PC-9 (cell line): ENCODE results near the gene ARHGAP10. TPM values are rescaled to one million over a fixed set of nuclear protein-coding genes. Genes with fewer than 3 reads are reported as not detected.

Experiments
- BruUV-seq: library from RNA; stranded (reverse); fragments of 400-500 nt; replicated peaks from 2 replicates; lab custom pipeline; 2021; lab: Mats Ljungman, UMichigan
- CTCF ChIA-PET: fragments of 300-600 bp; sonication (Branson Sonifier 250); formaldehyde crosslinking; loops from one replicate; lab custom pipeline; 2022; ENCODE audit warnings: antibody characterized with exemption; lab: Charles Lee
- POLR2A ChIA-PET: fragments of 300-600 bp; sonication (Branson Sonifier 250); formaldehyde crosslinking; loops from one replicate; lab custom pipeline; 2022; ENCODE audit warnings: antibody characterized with exemption; ENCODE audit not compliant: unreplicated experiment; lab: Charles Lee
- DNase-seq, 2 experiments: peaks; one replicate each; pipeline versions ENCODE4 v3.0.0 to v3.0.0-alpha.2; 2015 to 2022; ENCODE audit warnings: mixed read lengths in 1 of 2
- H2AFZ ChIP-seq: fragments of 200-600 bp; sonication (generic); 2 replicates; pipeline ENCODE4 v1.8.1; 2017; ENCODE audit warnings: antibody characterized with exemption
- H3F3A ChIP-seq: fragments of 200-600 bp; sonication (generic); 2 replicates; pipeline ENCODE4 v1.8.1; 2017; ENCODE audit warnings: antibody characterized with exemption, mild to moderate bottlenecking, low read depth; ENCODE audit not compliant: insufficient read depth
- H3K27ac ChIP-seq: fragments of 200-600 bp; sonication (generic); 2 replicates; pipeline ENCODE4 v1.6.1; 2016; ENCODE audit warnings: mixed run types
- H3K27me3 ChIP-seq: fragments of 200-600 bp; sonication (generic); 2 replicates; pipeline ENCODE4 v1.6.1; 2016; ENCODE audit warnings: low read depth, mixed run types; ENCODE audit not compliant: insufficient read depth
- H3K36me3 ChIP-seq: fragments of 200-600 bp; sonication (generic); 2 replicates; pipeline ENCODE4 v1.6.1; 2016; ENCODE audit warnings: low read depth, mixed run types
- H3K4me1 ChIP-seq: fragments of 200-600 bp; sonication (generic); replicated peaks from 2 replicates; pipeline ENCODE4 v1.6.1; 2016; ENCODE audit warnings: mixed run types; ENCODE audit not compliant: insufficient read depth
- H3K4me2 ChIP-seq: fragments of 200-600 bp; sonication (generic); 2 replicates; pipeline ENCODE4 v1.6.1; 2017; ENCODE audit warnings: mixed run types
- H3K4me3 ChIP-seq: fragments of 200-600 bp; sonication (generic); 2 replicates; pipeline ENCODE4 v1.6.1; 2016; ENCODE audit warnings: mixed run types
- H3K79me2 ChIP-seq: fragments of 200-600 bp; sonication (generic); 2 replicates; pipeline ENCODE4 v1.6.1; 2017; ENCODE audit warnings: low read depth, mixed run types
- H3K9me2 ChIP-seq: fragments of 200-600 bp; sonication (generic); 2 replicates; pipeline ENCODE4 v1.8.1; 2017; ENCODE audit warnings: mild to moderate bottlenecking; ENCODE audit not compliant: insufficient read depth
- H3K9me3 ChIP-seq: fragments of 200-600 bp; sonication (generic); 2 replicates; pipeline ENCODE4 v1.8.1; 2016; ENCODE audit warnings: low read depth; ENCODE audit not compliant: insufficient read depth
- H4K20me1 ChIP-seq: fragments of 200-600 bp; sonication (generic); 2 replicates; pipeline ENCODE4 v1.8.1; 2017; ENCODE audit not compliant: insufficient read depth
- CTCF ChIP-seq: fragments of 200-600 bp; sonication (generic); conservative IDR thresholded peaks from 2 replicates; pipeline ENCODE4 v1.6.1; 2017; ENCODE audit warnings: mixed run types, antibody characterized with exemption, mild to moderate bottlenecking, moderate library complexity
- EZH2 ChIP-seq: fragments of 200-600 bp; sonication (generic); IDR thresholded peaks from 2 replicates; pipeline ENCODE4 v1.8.0; 2017; ENCODE audit warnings: antibody characterized with exemption, low read depth
- intact Hi-C: fragments of 100-400 bp; cut with micrococcal nuclease; formaldehyde crosslinking; loops from one replicate; pipeline ENCODE4 v1.10.0; 2022; ENCODE audit not compliant: unreplicated experiment
- total RNA-seq: library from RNA; stranded (reverse); gene quantifications from 2 replicates; pipeline ENCODE4 v1.2.3, GENCODE V29; 2021

ARHGAP10 gene
- total RNA-seq, 1 experiment from 2014 or later = 27.5 TPM

- intact Hi-C loops = no loop called here
- no peak for DNase-seq
- Histone ChIP-seq H3K9me3 (no peaks in the 10 kb centered on the region), H3K79me2 (no peaks in the 10 kb centered on the region), H3K4me3 (no peak overlapping the region), H3K36me3 (no peaks in the 10 kb centered on the region), H4K20me1 (no peaks in the 10 kb centered on the region), H3K9me2 (no peaks in the 10 kb centered on the region), H2AFZ (no peak overlapping the region), H3K4me2 (no peak overlapping the region), H3K27ac (no peak overlapping the region), H3F3A (no peaks in the 10 kb centered on the region), H3K4me1 (no peaks in the 10 kb centered on the region), H3K27me3 (no peaks in the 10 kb centered on the region)
- no peak for TF ChIP-seq EZH2
- no peak for TF ChIP-seq CTCF
- ChIA-PET CTCF (no interaction called here), POLR2A (no interaction called here)
- no TSS peak for BruUV-seq
Measured at GRCh38 chr4:147985376-147985775, 253.5 kb downstream of the ARHGAP10 start.

GRCh38 chr4:147987252-147987651 lies 255.4 kb downstream of the ARHGAP10 start:
- Histone ChIP-seq H3K36me3 (no peaks in the 10 kb centered on the region), H2AFZ (no peak overlapping the region), H3K27ac (no peak overlapping the region), H3K4me1 (no peaks in the 10 kb centered on the region), H3K4me3 (no peak overlapping the region), H3K9me2 (no peaks in the 10 kb centered on the region), H4K20me1 (no peaks in the 10 kb centered on the region), H3K9me3 (no peaks in the 10 kb centered on the region), H3K4me2 (no peak overlapping the region), H3K79me2 (no peaks in the 10 kb centered on the region), H3F3A (no peaks in the 10 kb centered on the region), H3K27me3 (no peaks in the 10 kb centered on the region)
- no TSS peak for BruUV-seq
- POLR2A ChIA-PET = no interaction called here
- TF ChIP-seq CTCF (no peak), EZH2 (no peak)
- CTCF ChIA-PET = no interaction called here
- DNase-seq = no peak
- intact Hi-C loops = no loop called here

- CTCF ChIA-PET = no interaction called here
- no peak for TF ChIP-seq EZH2
- TF ChIP-seq CTCF = no peak
- intact Hi-C loops = no loop called here
- Histone ChIP-seq H3K9me3 (no peaks in the 10 kb centered on the region), H3K27ac (no peak overlapping the region), H3K27me3 (no peaks in the 10 kb centered on the region), H3K4me1 (no peaks in the 10 kb centered on the region), H3K4me3 (no peak overlapping the region), H3K79me2 (no peaks in the 10 kb centered on the region), H4K20me1 (no peaks in the 10 kb centered on the region), H3K4me2 (no peak overlapping the region), H2AFZ (no peak overlapping the region), H3K9me2 (no peaks in the 10 kb centered on the region), H3K36me3 (no peaks in the 10 kb centered on the region), H3F3A (no peaks in the 10 kb centered on the region)
- DNase-seq = no peak
- BruUV-seq = no TSS peak
- POLR2A ChIA-PET = no interaction called here
Measured at GRCh38 chr4:147991543-147992283, 259.8 kb downstream of the ARHGAP10 start.
